HepG2 (cell line): ENCODE measurements around the gene MAPK8IP3. TPM values are rescaled to one million over a fixed set of nuclear protein-coding genes. Genes with fewer than 3 reads are reported as not detected.

ENCODE experiments used
- ATAC-seq: fragments of 200-7000 bp; cut with Tn5 transposase; 3 replicates; pipeline ENCODE4 v1.9.1; 2020; ENCODE audit warnings: mild to moderate bottlenecking, moderate library complexity
- BruUV-seq: library from RNA; stranded (reverse); fragments of 400-500 nt; replicated peaks from 2 replicates; lab custom pipeline; 2021; lab: Mats Ljungman, UMichigan
- CTCF ChIA-PET: fragments of 300-600 bp; formaldehyde crosslinking; extraction: SDS; loops from one replicate; lab custom pipeline; 2021; ENCODE audit warnings: low total read pairs, inconsistent platforms, low intra/inter-chr PET ratio; lab: Yijun Ruan, JAX
- POLR2A ChIA-PET: fragments of 350-600 bp; sonication (Branson Sonifier 250); formaldehyde crosslinking; loops from one replicate; lab custom pipeline; 2020; ENCODE audit warnings: antibody characterized with exemption, inconsistent platforms; lab: Yijun Ruan, JAX
- DNase-seq: peaks from one replicate; pipeline ENCODE4 v3.0.0-alpha.2; 2015; ENCODE audit warnings: low spot score
- FAIRE-seq: peaks from 3 replicates; lab custom pipeline; 2011; peaks lifted over from hg19 to GRCh38; lab: Jason Lieb, UNC
- H2AFZ ChIP-seq: one replicate; pipeline ENCODE4 v1.6.1; 2011; ENCODE audit warnings: low read length, inconsistent platforms
- H3K27ac ChIP-seq: fragments of 300-600 bp; 3 replicates; pipeline ENCODE4 v1.8.0; 2011; ENCODE audit warnings: mixed run types, mild to moderate bottlenecking, mixed read lengths, low read length, inconsistent platforms; ENCODE audit not compliant: insufficient read depth; ENCODE audit errors: extremely low read length
- H3K27me3 ChIP-seq, 2 experiments: fragments of 200-600 bp in 1 of 2; 2 replicates in 1 of 2; 3 replicates in 1 of 2; pipeline versions ENCODE4 v1.6.0 to v1.8.0; 2011; ENCODE audit warnings: low read length in 2 of 2, mild to moderate bottlenecking in 2 of 2, moderate library complexity in 2 of 2, inconsistent platforms in 1 of 2; ENCODE audit not compliant: insufficient read depth in 2 of 2, control insufficient read depth in 1 of 2
- H3K36me3 ChIP-seq, 2 experiments: fragments of 200-600 bp in 1 of 2; replicated peaks in 1 of 2; 2 replicates in 1 of 2; 3 replicates in 1 of 2; pipeline versions ENCODE4 v1.5.1 to v1.8.0; 2011; ENCODE audit warnings: low read length in 2 of 2, inconsistent platforms in 1 of 2; ENCODE audit not compliant: insufficient read depth in 2 of 2, control insufficient read depth in 1 of 2
- H3K4me1 ChIP-seq: 2 replicates; pipeline ENCODE4 v1.5.1; 2012; ENCODE audit warnings: low read length, inconsistent platforms; ENCODE audit not compliant: insufficient read depth
- H3K4me2 ChIP-seq: 2 replicates; pipeline ENCODE4 v1.6.0; 2011; ENCODE audit warnings: low read depth, low read length, inconsistent platforms
- H3K4me3 ChIP-seq, 3 experiments: fragments of 200-600 bp in 1 of 3; sonication (generic), shearing (Covaris generic) in 1 of 3; replicated peaks in 1 of 3; 2 replicates each; pipeline ENCODE4 v1.5.1; 2011 to 2016; ENCODE audit warnings: low read length in 3 of 3, inconsistent platforms in 2 of 3, low read depth in 2 of 3, mild to moderate bottlenecking in 2 of 3, control low read depth in 1 of 3, mixed read lengths in 1 of 3; ENCODE audit not compliant: insufficient read depth in 1 of 3
- H3K79me2 ChIP-seq: one replicate; pipeline ENCODE4 v1.6.1; 2011; ENCODE audit warnings: low read length, inconsistent platforms; ENCODE audit not compliant: insufficient read depth
- H3K9ac ChIP-seq: 2 replicates; pipeline ENCODE4 v1.6.0; 2011; ENCODE audit warnings: mild to moderate bottlenecking, low read depth, low read length, inconsistent platforms; ENCODE audit not compliant: insufficient read depth
- H3K9me3 ChIP-seq: 2 replicates; pipeline ENCODE4 v1.5.1; 2012; ENCODE audit warnings: mild to moderate bottlenecking, low read length
- H4K20me1 ChIP-seq: 2 replicates; pipeline ENCODE4 v1.6.0; 2011; ENCODE audit warnings: inconsistent platforms, mild to moderate bottlenecking, low read length, moderate library complexity; ENCODE audit not compliant: insufficient read depth
- YEATS4 ChIP-seq: sonication (generic); formaldehyde crosslinking; IDR thresholded peaks from 2 replicates; pipeline ENCODE4 v1.4.0; 2020; ENCODE audit warnings: missing genetic modification reagents, borderline replicate concordance
- ZNF687 ChIP-seq: sonication (generic); formaldehyde crosslinking; IDR thresholded peaks from 2 replicates; pipeline ENCODE4 v1.5.1; 2020; ENCODE audit warnings: mild to moderate bottlenecking, missing genetic modification reagents, moderate library complexity
- WGBS: methylation state at CpG from one replicate; pipeline ENCODE4 v1.1.6; 2017; ENCODE audit warnings: low lambda C conversion rate; 5-methylcytosine and 5-hydroxymethylcytosine counted together
- in situ Hi-C: cut with HindIII; loops from 2 replicates; pipeline ENCODE4 v1.10.0; 2017; ENCODE audit warnings: low pct_unique_long_range_greater_than_20kb; ENCODE audit not compliant: extremely low pct_ligation_motif_present
- intact Hi-C: fragments of 100-400 bp; cut with micrococcal nuclease; formaldehyde crosslinking; loops from one replicate; pipeline ENCODE4 v1.10.0; 2022; ENCODE audit not compliant: unreplicated experiment
- polyA plus RNA-seq, 8 experiments: library from polyadenylated mRNA; depleted of rRNA in 3 of 8; stranded (reverse) in 7 of 8; unstranded in 1 of 8; fragments of >200 nt; fragmentation: Illumina TruSeq in 4 of 8; extraction: Trizol in 4 of 8; gene quantifications; 2 replicates each; pipeline versions ENCODE4 v1.2.1 to v1.2.3, GENCODE V29; 2011 to 2016; ENCODE audit warnings: low read depth in 4 of 8, missing spikeins in 1 of 8, mixed read lengths in 1 of 8; ENCODE audit not compliant: insufficient read depth in 1 of 8
- total RNA-seq, 5 experiments: library from RNA; depleted of rRNA; stranded (reverse); fragments of >200 nt; fragmentation: Illumina TruSeq; extraction: Trizol; gene quantifications; 2 replicates each; pipeline ENCODE4 v1.2.3, GENCODE V29; 2016; ENCODE audit warnings: low read depth in 1 of 5
- TF ChIP-seq, protein P1 (sequence below): sonication (generic); formaldehyde crosslinking; IDR thresholded peaks from 2 replicates; pipeline ENCODE4 v1.4.0; 2020; ENCODE audit warnings: missing genetic modification reagents

MAPK8IP3 gene
- total and polyA plus RNA-seq, 2 of the 13 experiments (the other 11 are each of a cell fraction or from before 2014, with no cell fraction given), result 25.1 to 41.7 TPM

DNA sequence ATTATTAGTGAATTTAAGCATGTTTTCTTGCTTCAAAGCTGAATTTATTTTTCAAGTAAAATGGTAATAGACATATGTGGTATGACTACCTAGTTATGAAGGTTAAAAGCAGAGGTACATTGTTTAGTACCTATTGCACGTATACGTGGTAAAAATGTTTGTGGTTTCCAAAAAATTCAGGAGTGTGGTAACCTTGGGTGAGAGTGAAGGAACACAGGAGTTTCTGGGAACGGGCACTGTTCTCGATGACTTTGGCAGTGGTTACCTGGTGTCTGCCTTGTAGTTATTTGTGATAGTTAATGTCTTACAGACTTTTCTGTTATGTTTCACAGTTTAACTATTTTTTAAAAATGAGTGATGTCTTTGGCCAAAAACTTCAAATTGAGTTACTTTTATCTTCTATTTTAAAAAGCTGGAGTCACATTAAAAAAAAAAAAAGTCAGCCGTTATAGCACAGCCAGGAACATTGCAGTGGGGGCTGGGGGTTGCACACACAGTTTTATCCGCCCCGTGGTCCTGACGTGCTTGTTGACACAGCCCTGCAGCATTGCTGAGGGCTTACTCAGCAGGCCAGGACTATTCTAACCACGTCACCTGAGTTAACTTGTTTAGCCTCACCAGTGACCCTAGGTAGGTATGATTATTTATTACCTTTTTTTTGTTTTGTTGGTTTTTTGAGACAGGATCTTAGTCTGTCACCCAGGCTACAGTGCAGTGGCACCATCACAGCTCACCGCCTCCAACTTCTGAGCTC is 17.0 kb upstream of the MAPK8IP3 start (continued):
- TF ChIP-seq, protein P1, sequence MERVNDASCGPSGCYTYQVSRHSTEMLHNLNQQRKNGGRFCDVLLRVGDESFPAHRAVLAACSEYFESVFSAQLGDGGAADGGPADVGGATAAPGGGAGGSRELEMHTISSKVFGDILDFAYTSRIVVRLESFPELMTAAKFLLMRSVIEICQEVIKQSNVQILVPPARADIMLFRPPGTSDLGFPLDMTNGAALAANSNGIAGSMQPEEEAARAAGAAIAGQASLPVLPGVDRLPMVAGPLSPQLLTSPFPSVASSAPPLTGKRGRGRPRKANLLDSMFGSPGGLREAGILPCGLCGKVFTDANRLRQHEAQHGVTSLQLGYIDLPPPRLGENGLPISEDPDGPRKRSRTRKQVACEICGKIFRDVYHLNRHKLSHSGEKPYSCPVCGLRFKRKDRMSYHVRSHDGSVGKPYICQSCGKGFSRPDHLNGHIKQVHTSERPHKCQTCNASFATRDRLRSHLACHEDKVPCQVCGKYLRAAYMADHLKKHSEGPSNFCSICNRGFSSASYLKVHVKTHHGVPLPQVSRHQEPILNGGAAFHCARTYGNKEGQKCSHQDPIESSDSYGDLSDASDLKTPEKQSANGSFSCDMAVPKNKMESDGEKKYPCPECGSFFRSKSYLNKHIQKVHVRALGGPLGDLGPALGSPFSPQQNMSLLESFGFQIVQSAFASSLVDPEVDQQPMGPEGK (CRISPR knock-in tag), result peak; percentile 91

GRCh38 chr16:1689853-1690252 is 16.1 kb upstream of the MAPK8IP3 start:
- Histone ChIP-seq H3K4me3 (no peak overlapping the region), H3K36me3 (peaks cover 17 to 79% of the 10 kb centered on the region in 2 experiments), H2AFZ (no peak overlapping the region), H3K4me2 (no peak overlapping the region; the same call in 1 of the 2 replicates), H3K79me2 (peaks cover 64% of the 10 kb centered on the region), H3K27me3 (no peaks in the 10 kb centered on the region), H4K20me1 (peaks cover 6% of the 10 kb centered on the region; the same call in 1 of the 2 replicates), H3K9me3 (no peaks in the 10 kb centered on the region), H3K4me1 (peaks cover 35% of the 10 kb centered on the region), H3K27ac (peak overlapping the region; percentile 76), H3K9ac (peak overlapping the region; percentile 44; the same call in 1 of the 2 replicates)
- WGBS, result 96% methylated on average over 11 of the region's 13 CpGs
- intact Hi-C loops, result no loop called here
- BruUV-seq, result no TSS peak
- TF ChIP-seq ZNF687, result peak; percentile 26; the same call in 1 of the 2 replicates
- TF ChIP-seq YEATS4 (CRISPR knock-in tag), result no peak
- ChIA-PET POLR2A (interaction anchor here (1.3 to 2.1 kb wide), 2 partner anchors 12 to 16 kb away, joined by 7 to 12 read pairs; partner anchors contain the start of genes JPT2 and MAPK8IP3), CTCF (no interaction called here)
- no peak for DNase-seq
- in situ Hi-C loops, result no loop called here
- no peak for FAIRE-seq
- no peak for ATAC-seq
